Forelimb muscle (tissue), 1 donor: ENCODE measurements around the gene CNR2. TPM values are rescaled to one million over a fixed set of nuclear protein-coding genes. Genes with fewer than 3 reads are reported as not detected.
"Not testable (repeated sequence)": the region's sequence is repeated elsewhere in the genome, so short reads cannot be mapped to it uniquely, and the experiment has no call there.

Experiments used
- DNase-seq: peaks from one replicate; pipeline ENCODE4 v3.0.0-alpha.2; 2013; ENCODE audit warnings: low read depth
- polyA plus RNA-seq: library from polyadenylated mRNA; unstranded; fragments of 120-200 nt; gene quantifications from one replicate; pipeline ENCODE4 v1.2.1, GENCODE V29; 2013; ENCODE audit not compliant: insufficient read length

CNR2 gene
- polyA plus RNA-seq, 1 donor = 0.06 TPM

DNA sequence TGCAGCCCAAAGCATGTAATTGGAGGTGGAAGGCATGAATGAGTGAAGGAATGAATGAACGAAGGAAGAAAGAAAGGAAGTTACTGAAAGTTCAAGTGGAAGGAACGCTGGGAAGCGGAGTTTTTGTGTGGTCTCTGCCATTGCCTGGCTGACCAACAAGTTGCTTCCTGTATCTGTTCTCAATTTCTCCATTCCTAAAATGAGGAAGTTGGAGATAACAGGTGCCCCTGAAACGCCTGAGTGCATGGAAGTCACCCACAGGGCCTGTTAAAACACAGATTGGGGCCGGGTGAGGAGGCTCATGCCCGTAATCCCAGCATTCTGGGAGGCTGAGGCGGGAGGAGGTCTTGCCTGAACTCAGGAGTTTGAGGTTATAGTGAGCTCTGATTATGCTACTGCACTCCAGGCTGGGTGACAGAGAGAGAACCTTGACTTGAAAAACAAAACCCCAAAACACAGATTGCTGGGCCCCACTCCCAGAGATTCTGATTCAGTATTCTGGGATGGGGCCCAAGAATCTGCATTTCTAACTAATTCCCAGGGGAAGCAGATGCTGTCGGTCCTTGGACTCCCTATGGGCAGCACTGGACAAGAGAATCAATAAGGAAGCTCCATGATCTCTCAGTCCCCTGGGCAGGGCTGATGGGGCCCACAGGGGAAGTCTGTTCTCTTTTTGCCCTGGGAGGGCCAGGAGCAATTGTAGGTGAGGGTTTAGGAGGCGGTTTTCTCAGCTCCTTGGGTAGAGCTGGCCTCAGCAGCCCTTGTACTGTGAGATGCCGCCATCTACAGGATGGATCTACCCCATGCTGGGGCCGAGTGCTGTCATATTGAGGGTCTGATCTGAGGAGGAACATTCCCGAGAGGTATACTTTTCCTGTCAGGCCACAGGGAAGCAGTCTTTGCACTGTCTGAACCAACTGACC lies 3.3 kb upstream of the CNR2 start:
- DNase-seq = no peak

DNA sequence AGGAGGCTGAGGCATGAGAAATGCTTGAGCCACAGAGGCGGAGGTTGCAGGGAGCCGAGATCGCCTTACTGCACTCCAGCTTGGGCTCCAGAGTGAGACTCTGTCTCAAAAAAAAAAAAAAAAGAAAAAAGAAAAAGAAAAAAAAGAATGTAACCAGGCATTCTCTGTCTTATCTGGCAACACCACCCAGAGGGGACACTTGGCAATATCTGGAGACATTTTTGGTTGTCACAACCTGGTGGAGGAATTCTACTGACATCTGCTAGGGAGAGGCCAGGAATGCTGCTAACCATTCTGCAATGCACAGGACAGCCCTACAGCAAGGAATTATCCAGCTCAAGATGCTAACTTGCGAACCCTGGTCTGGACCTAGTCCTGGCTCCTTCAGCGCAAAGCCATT lies 2.3 kb upstream of the CNR2 start:
- no peak for DNase-seq

DNA sequence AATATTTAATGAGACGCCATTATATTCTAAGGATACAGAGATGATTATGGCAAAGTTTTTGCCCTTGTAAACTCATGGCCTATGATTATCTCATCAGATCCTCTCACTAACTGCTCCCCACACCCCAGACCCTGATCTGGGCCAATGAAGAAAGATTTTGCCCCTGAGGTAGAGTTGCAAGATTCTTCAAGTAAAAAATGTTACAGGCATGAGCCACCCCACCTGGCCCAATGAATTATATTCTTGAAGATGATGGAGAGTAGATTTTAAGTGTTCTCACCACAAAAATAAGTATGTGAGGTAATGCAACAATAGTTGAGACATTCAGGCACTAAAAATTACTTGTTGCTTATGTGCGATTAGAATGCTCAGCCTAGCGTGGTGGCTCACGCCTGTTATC lies 1.8 kb upstream of the CNR2 start:
- DNase-seq = no peak

DNA sequence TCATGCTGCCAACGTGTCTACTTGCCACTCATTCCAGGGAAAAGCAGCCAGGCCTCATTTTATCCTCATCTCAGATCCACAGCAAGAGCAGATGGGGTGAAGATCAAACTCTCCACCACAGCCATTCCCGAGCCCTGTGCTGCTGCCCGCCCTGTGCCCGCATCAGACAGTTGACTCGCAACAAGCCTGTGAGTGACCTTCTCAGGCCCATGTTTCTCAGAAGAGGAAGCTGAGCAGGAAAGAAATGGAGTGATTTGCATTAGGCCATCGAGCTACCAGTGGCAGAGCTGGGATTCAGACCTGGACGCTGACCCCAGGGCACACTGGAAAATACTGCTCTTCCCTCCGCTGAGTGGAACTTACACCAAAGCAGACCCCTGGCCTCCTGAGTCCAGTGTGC lies 1.2 kb downstream of the CNR2 start:
- DNase-seq = no peak

DNA sequence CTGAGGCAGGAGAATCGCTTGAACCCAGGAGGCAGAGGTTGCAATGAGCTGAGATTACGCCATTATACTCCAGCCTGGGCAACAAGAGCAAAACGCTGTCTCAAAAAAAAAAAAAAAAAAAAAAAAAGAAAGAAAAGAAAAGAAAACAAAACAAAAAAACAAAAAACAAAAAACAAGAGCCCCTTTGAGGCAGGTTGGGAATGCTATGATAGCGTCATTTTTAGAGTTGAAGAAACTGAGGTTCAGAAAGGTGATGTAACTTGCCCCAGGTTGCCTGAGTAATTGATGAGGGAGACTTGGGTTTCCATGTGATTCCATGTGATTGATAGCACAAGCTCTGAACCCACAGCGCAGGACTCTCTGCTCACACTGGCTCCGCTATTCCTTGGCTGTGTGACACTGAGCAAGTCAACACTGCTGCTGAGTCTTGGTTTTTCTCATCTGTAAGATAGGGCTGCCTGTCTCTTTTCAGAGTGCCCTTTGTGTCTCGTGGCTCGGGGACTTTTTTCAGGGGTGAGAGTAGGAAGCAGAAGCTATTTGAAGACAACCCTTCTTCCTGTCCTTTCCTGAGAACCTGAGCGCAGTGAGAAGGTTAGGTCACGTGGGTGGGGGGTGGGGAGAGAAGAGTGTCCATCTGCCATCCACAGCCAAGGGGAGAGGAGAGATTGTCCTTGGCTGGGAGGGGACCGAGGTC lies 2.5 kb downstream of the CNR2 start:
- no peak for DNase-seq

DNA sequence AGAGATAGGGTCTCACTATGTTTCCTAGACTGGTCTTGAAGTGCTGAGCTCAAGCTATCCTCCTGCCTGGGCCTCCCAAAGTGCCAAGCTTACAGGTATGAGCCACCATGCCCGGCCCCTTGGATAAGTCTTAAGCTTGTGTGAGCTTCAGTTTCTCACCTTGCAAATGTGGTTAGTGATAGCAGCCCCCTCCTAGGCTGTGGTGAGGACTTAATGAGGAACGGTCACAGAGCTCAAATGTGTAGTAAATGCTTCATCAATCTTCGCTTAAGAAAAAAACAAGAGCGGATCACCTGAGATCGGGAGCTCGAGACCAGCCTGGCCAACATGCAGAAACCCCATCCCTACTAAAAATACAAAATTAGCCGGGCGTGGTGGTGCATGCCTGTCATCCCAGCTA lies 3.0 kb downstream of the CNR2 start:
- DNase-seq = no peak

DNA sequence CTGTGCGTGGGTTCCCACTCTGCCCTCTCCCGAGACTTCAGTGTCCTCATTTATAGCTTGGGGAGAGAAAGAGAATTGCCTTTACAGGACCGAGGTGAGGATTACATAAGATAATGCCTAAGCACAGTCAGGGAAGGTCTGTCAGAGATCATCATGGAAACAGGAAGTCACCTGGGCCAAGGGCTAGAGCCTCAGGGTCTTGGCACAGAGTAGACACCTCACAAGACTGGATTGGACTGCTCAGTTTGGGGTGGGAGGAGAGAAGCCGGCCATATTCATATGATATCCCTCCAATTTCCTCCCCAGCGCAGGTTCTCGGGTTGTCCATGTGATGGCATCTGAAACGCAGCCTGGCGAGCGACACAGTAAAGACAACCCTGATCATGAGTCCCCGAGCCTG lies 3.8 kb downstream of the CNR2 start:
- no peak for DNase-seq

DNA sequence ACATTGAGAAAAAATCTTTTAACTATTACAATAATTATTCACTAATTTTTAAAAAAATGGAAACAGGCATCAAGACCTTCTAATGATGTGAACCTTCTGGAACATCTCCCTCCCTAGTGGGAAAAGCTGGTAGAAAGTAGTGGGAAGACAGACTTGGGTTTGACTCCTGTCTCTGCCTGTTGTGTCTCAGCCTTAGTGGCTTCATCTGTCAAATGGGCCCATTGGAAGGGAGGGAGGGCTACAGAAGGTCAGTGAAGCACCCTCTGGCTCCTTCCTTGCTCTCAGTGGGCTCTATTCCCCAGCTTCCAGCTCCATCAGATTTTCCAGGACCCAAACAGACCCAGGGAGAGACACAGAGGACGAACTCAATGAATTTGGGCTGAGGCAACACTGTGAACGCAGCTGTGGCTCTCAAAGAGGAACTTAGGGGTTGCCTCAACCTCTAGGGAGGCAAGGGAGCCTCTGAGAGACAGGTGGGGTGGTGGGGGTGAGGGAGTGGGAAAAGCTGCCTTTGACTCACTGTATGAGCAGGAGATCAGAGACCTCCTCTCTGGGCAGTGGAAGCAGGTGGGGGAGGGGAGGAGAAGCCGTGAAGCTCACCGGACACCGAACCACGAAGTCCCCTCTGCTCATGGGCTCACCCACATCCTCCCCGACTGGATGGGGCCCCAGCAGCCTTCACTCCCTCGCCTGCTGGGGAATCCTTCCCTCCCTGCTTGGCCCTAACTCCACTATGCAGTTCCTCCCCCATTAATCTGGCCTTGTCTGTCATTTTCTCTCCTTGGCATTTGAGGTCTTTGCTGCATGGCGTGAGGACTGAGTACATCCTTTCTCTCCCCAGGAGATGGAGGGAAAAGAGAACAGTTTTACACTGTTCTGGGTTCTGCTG lies 4.5 kb downstream of the CNR2 start:
- no peak for DNase-seq

DNA sequence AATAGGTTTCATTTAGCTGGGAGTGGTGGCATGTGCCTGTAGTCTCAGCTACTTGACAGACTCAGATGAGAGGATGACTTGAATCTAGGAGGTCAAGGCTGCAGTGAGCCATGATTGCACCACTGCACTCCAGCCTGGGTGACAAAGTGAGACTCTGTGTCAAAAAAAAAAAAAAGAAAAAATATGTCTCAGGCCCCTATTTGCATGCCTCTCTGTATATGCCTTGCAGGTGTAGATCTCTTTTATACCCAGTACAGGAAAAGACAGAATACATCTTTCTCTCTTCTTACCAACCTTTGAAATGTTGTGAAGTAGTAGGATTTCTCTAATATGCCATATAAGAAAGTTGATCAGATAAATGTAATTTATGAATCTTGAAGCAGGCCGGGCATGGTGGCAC lies 6.4 kb downstream of the CNR2 start:
- no peak for DNase-seq

DNA sequence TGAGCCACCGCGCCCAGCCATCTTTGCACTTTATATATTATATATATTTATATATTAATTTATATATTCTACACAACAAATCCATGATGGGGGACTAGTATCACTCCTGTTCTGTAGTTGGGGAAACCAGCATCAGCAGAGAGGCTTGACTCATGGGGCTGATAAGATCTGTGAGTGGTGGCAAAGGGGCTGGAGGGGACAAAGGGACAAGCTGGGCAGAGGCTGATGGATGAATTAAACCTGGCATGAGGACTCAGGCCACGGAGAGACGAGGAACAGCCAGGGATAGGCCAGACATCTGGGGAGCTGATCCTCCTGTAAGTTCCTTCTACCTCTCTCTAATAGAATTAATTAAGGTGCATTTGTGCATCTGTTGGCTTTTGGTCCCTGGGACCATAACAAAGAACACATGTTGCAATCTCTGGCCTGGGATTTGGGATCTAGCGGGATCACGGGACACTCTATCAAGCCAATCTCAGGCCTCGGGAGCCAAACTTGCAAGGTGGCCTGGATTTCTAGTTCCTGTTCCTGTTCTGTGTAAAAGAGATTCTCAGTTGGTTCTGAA lies 7.6 kb downstream of the CNR2 start:
- DNase-seq = no peak

DNA sequence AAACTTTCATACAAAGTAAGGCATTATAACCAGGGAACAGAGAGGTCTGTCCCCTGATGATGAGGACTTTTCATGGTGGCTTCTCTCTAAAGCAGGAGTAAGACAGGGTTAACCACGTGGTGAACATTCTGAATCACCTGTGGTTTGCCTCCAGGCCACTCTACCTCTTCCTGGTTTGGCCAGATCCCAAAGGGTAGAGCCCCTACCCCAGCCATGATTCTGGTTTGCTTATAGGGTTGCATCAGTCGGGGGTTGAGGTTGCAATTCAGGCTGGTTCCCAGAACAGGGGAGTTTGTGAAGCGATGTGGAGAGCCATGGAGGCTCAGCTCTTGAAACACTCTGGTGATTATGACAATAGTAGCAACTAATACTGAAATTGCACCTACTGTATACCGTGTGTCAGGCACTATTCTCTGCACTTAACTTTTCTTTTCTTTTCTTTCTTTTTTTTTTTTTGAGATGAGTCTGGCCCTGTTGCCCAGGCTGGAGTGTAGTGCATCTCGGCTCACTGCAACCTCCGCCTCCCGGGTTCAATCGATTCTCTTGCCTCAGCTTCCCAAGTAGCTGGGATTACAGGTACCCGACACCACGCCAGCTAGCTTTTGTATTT lies 8.3 kb downstream of the CNR2 start:
- no peak for DNase-seq

DNA sequence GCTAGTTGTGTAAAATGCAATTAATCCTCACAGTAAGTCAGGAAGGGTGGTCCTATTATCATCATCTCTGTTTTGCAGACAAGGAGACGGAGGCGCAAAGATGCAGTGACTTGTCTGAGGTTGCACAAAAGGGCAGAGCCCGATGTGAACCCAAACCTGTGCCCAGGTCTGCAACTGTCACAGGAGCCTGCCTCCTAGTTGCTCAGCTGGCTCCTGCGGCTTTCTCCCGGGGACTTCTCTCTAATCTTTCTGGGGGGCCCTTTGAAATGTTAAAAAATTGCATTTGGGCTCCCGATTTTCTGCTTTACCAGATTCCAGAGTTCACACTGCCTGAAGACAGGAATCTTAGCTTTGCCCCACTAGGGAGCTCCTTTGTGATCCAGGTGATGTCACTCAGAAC lies 9.4 kb downstream of the CNR2 start:
- DNase-seq = no peak

DNA sequence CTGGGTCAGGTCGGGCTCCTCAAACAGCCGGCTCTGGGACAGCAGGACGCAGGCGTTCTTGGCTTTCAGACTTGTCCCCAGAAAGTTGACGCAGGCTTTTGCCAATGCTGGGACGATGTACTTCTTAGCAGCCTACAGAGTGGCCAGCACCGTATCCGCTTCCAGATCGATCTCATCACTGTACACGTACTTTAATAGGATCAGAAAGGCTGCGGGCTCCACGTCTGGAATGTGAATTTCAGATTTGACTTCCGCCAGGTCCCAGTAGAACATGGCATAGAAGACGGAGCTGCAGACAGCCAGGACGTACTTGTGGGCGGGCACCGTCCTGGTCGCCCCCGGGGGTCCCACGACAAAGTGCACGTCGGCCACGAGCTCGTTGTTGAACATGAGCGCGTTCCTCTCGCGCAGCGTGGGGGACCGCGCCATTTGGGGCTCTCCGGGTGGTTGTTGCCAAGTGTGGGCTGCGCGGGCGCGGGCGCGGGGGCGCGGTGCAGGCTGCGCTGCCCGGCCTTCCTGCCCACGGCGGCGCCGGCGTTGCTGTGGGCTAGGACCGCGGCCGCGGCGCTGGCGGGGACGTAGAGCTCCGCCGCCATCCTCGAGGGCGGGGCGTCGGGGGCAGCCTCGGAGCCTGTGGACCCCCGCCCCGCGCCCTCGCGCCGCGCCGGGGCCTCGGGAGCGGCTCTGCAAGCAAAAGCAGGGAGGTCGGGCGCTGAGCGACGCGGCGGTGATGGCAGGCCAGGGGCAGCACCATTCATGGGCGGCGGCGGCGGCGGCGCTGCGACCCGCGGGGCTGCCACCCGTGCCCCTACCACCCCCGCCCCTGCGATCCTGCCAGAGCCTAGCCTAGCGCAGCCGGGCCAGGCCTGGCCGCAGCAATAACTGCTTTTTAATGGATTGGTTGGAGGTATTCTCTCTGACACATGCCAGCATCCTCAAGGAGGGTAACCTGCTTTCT lies 10.6 kb downstream of the CNR2 start:
- DNase-seq = no peak

DNA sequence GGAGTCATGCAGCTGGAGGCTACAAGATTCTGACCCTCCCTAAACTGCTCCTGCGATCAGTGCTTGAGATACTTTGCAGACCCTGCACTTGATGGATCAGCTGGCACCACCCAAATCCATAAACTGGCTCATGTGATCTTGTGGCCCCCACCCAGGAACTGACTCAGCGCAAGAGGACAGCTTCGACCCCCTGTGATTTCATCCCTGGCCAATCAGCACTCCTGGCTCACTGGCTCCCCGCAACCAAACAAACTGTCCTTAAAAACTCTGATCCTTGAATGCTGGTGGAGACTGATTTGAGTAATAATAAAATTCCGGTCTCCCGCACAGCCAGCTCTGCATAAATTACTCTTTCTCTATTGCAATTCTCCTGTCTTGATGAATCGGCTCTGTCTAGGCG lies 13.1 kb downstream of the CNR2 start:
- DNase-seq = not testable (repeated sequence)

DNA sequence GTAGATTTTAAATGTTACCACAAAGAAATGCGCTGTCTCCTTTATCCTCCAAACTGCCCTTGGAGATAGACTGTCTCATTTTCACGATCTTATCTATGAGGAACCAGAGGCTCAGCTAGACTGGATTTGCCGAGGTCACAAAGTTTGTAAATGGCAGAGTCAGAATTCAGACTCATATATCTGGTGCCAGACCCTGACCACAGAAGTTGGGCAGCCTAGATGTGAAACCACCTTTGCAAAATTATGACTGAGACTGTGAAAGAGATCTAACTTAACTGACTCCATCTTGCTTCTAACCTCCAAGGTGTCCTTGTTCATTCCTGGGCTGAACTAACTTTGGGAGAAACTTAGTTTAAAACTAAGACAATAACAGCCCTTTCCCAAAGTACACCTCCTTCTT lies 14.1 kb downstream of the CNR2 start:
- DNase-seq = no peak

DNA sequence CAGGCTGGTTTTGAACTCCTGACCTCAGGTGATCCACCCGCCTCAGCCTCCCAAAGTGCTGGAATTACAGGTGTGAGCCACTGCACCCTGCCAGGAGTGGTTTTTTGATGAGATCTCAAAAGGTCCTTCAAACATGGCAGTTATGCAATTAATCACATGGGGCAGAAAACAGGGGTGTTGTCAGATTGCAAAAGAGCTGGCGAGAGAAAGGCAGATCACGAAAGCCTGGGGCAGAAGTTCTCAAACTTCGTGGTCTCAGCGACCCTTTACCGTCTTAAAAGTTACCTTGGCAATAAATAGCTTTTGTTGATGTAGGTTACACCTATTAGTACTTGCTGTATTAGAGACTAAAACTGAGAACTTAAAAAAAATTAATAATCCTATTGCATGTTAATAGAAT lies 16.1 kb downstream of the CNR2 start:
- DNase-seq = no peak

DNA sequence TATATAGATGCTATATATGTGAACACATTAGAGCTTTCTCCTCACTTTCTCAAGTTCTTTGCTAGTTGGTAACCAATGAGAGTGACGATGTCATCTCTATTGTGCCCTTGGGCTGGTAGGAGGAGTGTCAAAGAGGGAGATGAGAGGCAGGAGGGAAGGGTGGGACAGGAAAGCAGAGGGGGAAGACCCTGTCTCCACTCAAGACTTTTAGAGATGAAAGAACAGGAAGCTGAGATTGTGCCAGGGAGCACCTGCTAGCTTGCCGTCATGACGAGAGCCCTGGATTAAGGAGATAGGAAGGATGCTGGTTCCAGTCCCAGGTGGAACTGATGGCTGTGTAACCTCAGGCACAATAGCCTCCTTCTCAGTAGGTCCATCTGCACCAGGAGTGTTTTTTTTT lies 16.7 kb downstream of the CNR2 start:
- no peak for DNase-seq

DNA sequence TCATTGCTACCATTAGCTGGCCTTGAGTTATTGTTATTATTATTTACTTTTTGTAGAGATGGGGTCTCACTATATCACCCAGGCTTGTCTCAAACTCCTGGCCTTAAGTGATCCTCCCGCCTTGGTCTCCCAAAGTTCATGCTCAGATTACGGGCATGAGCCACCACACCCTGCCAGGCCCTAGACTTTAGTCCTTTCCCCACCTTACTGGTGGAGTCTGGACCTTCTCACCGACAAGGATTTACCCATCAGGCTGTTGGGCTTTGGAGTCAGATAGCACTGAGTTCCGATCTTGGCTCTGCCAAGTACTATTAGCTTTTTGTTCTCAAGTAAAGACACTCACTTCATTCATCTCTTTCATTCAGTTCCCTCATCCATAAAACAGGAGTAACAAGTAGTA lies 17.2 kb downstream of the CNR2 start:
- no peak for DNase-seq

DNA sequence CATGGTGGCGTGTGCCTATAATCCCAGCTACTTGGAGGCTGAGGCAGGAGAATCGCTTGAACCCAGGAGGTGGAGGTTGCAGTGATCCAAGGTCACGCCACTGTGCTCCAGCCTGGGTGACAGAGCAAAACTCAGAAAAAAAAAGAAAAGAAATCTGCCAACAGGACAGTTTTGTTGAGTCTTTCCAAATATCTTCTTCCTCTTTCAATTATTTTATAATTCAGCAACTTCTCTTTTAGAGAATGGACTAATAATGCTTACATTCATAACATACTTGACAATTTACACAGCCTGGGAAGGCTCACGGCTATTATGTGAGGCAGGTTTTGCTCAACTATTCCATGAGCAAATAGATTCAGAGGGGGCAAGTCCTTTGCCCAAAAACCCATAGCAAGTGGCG lies 18.1 kb downstream of the CNR2 start:
- no peak for DNase-seq

DNA sequence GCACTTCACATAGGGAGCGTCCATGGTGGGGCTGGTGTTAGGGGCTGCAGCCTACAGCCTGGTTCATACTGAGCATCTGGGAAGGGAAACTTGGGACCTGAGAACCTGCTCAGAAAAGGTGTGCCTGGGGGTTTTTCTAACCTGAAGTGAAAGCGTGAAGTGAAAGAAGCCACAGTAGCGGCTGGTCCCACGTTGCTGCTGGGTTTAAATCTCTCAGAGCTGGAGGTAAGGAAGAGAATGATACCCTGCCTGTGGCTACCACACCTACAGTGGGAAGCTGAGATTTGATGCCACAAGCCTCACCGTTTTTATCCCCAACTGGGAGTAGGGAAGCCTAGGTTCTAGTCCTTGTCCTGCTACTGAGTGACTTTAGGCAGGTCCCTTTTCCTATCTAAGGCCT lies 24.1 kb downstream of the CNR2 start:
- no peak for DNase-seq
